Endothelial cell of umbilical vein (primary cell): ENCODE results near the gene PHB1. TPM values are rescaled to one million over a fixed set of nuclear protein-coding genes. Genes with fewer than 3 reads are reported as not detected.

ENCODE experiments used
- BruUV-seq: library from RNA; stranded (reverse); fragments of 400-500 nt; replicated peaks from 2 replicates; lab custom pipeline; 2021; lab: Mats Ljungman, UMichigan
- CTCF ChIA-PET: fragments of 300-600, 350-600 bp; sonication (Branson Sonifier 250); formaldehyde crosslinking; loops from one replicate; lab custom pipeline; 2021; ENCODE audit warnings: antibody characterized with exemption, inconsistent platforms; lab: Charles Lee
- POLR2A ChIA-PET: fragments of 300-600, 350-600 bp; sonication (Branson Sonifier 250); formaldehyde crosslinking; loops from one replicate; lab custom pipeline; 2021; ENCODE audit warnings: antibody characterized with exemption, inconsistent platforms; lab: Charles Lee
- DNase-seq: peaks from one replicate; pipeline ENCODE4 v3.0.0-alpha.2; 2011; ENCODE audit warnings: low read depth, low spot score
- FAIRE-seq: peaks from 2 replicates; lab custom pipeline; 2011; peaks lifted over from hg19 to GRCh38; lab: Jason Lieb, UNC
- H2AFZ ChIP-seq: 2 replicates; pipeline ENCODE4 v1.6.0; 2012; ENCODE audit warnings: low read depth, low read length, control low read depth, inconsistent platforms
- H3K27ac ChIP-seq: 2 replicates; pipeline ENCODE4 v1.5.1; 2011; ENCODE audit warnings: low read depth, mild to moderate bottlenecking, control low read depth, low read length, moderate library complexity; ENCODE audit not compliant: insufficient read depth
- H3K27me3 ChIP-seq, 2 experiments: 2 replicates each; pipeline versions ENCODE4 v1.6.0 to v1.6.1; 2011; ENCODE audit warnings: low read length in 2 of 2, mixed read lengths in 1 of 2; ENCODE audit not compliant: control insufficient read depth in 2 of 2, insufficient read depth in 2 of 2
- H3K36me3 ChIP-seq, 2 experiments: 2 replicates in 1 of 2; 3 replicates in 1 of 2; pipeline ENCODE4 v1.5.1; 2011; ENCODE audit warnings: low read length in 2 of 2, mild to moderate bottlenecking in 1 of 2, moderate library complexity in 1 of 2; ENCODE audit not compliant: control insufficient read depth in 2 of 2, insufficient read depth in 2 of 2; ENCODE audit errors: extremely low read depth in 1 of 2
- H3K4me1 ChIP-seq: 3 replicates; pipeline ENCODE4 v1.5.1; 2011; ENCODE audit warnings: mild to moderate bottlenecking, low read length; ENCODE audit not compliant: control insufficient read depth, insufficient read depth; ENCODE audit errors: extremely low read depth
- H3K4me2 ChIP-seq: 2 replicates; pipeline ENCODE4 v1.6.1; 2011; ENCODE audit warnings: low read length, control low read depth, mixed read lengths; ENCODE audit not compliant: insufficient read depth
- H3K4me3 ChIP-seq, 3 experiments: fragments of 200-600 bp in 1 of 3; sonication (generic), shearing (Covaris generic) in 1 of 3; replicated peaks in 1 of 3; 2 replicates each; pipeline ENCODE4 v1.5.1; 2011 to 2016; ENCODE audit warnings: control low read depth in 3 of 3, low read length in 3 of 3, mild to moderate bottlenecking in 2 of 3, inconsistent platforms in 1 of 3, low read depth in 1 of 3, moderate library complexity in 1 of 3; ENCODE audit not compliant: insufficient read depth in 1 of 3
- H3K79me2 ChIP-seq: 2 replicates; pipeline ENCODE4 v1.6.0; 2012; ENCODE audit warnings: low read length, inconsistent platforms; ENCODE audit not compliant: control insufficient read depth, insufficient read depth
- H3K9ac ChIP-seq: replicated peaks from 2 replicates; pipeline ENCODE3; 2011; ENCODE audit warnings: low read length, control low read depth; ENCODE audit not compliant: insufficient read depth; ENCODE audit errors: extremely low read depth
- H3K9me1 ChIP-seq: replicated peaks from 3 replicates; pipeline ENCODE4 v1.6.0; 2011; ENCODE audit warnings: mild to moderate bottlenecking, low read length; ENCODE audit not compliant: control insufficient read depth, insufficient read depth; ENCODE audit errors: extremely low read depth
- H3K9me3 ChIP-seq: replicated peaks from 2 replicates; pipeline ENCODE4 v1.5.1; 2012; ENCODE audit warnings: low read length, inconsistent platforms; ENCODE audit not compliant: control insufficient read depth, insufficient read depth
- H4K20me1 ChIP-seq: replicated peaks from 2 replicates; pipeline ENCODE3; 2011; ENCODE audit warnings: mild to moderate bottlenecking, low read length; ENCODE audit not compliant: control insufficient read depth, insufficient read depth; ENCODE audit errors: extremely low read depth
- FOS ChIP-seq: IDR thresholded peaks from 2 replicates; pipeline ENCODE4 v1.6.1; 2011; ENCODE audit warnings: mild to moderate bottlenecking, low read length, moderate library complexity, borderline replicate concordance; ENCODE audit not compliant: insufficient read depth
- GATA2 ChIP-seq: IDR thresholded peaks from 2 replicates; pipeline ENCODE4 v1.7.0; 2011; ENCODE audit warnings: low read depth, mild to moderate bottlenecking, moderate library complexity, mixed read lengths, low read length; ENCODE audit not compliant: insufficient read length, insufficient read depth
- MYC ChIP-seq: IDR thresholded peaks from one replicate; pipeline ENCODE4 v1.6.1; 2011; ENCODE audit warnings: mild to moderate bottlenecking, low read depth, low read length
- POLR2A ChIP-seq: IDR thresholded peaks from 2 replicates; pipeline ENCODE4 v1.6.1; 2012; ENCODE audit warnings: low read depth, mild to moderate bottlenecking, control low read depth, low read length
- POLR2AphosphoS5 ChIP-seq: IDR thresholded peaks from 2 replicates; pipeline ENCODE4 v1.6.1; 2012; ENCODE audit warnings: low read depth, mild to moderate bottlenecking, control low read depth, low read length, moderate library complexity; ENCODE audit not compliant: insufficient read depth
- dilution Hi-C: fragments of 300-500 bp; cut with MboI; formaldehyde crosslinking; loops from one replicate; pipeline ENCODE4 v1.15.0; 2019; ENCODE audit warnings: low sequenced_read_pairs; ENCODE audit not compliant: extremely low pct_ligation_motif_present
- intact Hi-C: fragments of 100-400 bp; cut with micrococcal nuclease; formaldehyde crosslinking; loops from one replicate; pipeline ENCODE4 v1.10.0; 2022
- polyA plus RNA-seq, 4 experiments: library from polyadenylated mRNA; depleted of rRNA in 3 of 4; stranded (reverse) in 3 of 4; unstranded in 1 of 4; fragments of >200 nt; gene quantifications; 2 replicates each; pipeline versions ENCODE4 v1.2.1 to v1.2.3, GENCODE V29; 2011 to 2012; ENCODE audit warnings: missing spikeins in 1 of 4
- total RNA-seq: library from RNA; stranded (reverse); gene quantifications from 2 replicates; pipeline ENCODE4 v1.2.3, GENCODE V29; 2021

PHB1 gene
- total and polyA plus RNA-seq, 2 donors (not counting 3 experiments of a cell fraction or from before 2014, with no cell fraction given), result 222 to 287 TPM

- peaks cover 21% of the 10 kb centered on the region for H3K79me2 ChIP-seq
- ChIA-PET CTCF (no interaction called here), POLR2A (no interaction called here)
- peaks cover 5% of the 10 kb centered on the region for H4K20me1 ChIP-seq
- H3K9ac ChIP-seq, result no peak overlapping the region
- no peaks in the 10 kb centered on the region for H3K9me3 ChIP-seq
- no peak overlapping the region for H2AFZ ChIP-seq
- H3K27ac ChIP-seq, result no peak overlapping the region
- no TSS peak for BruUV-seq
- H3K27me3 ChIP-seq, result no peaks in the 10 kb centered on the region
- no peak for FAIRE-seq
- H3K9me1 ChIP-seq, result no peaks in the 10 kb centered on the region
- no peaks in the 10 kb centered on the region for H3K36me3 ChIP-seq
- no peak overlapping the region for H3K4me3 ChIP-seq
- dilution Hi-C loops (no loop called here), intact Hi-C loops (no loop called here)
- no peak for DNase-seq
- H3K4me2 ChIP-seq, result no peak overlapping the region
- TF ChIP-seq MYC (no peak), POLR2AphosphoS5 (no peak), POLR2A (no peak)
- H3K4me1 ChIP-seq, result peaks cover 19% of the 10 kb centered on the region
Measured at GRCh38 chr17:49364119-49364518, 50.6 kb downstream of the PHB1 start.

DNA sequence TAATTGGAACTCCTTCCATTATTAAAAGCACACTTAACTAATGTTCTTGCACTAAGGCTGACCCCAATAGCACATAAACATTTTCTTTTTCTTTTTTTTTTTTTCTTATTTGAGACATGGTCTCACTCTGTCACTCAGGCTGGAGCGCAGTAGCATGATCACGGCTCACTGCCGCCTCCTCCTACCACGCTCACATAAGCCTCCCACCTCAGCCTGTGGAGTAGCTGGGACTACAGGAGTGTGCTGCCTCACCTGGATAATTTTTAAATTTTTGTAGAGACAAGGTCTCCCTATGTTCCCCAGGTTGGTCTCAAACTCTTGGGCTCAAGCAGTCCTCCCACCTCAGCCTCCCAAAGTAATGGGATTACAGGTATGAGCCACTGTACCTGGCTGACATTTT is 51.4 kb downstream of the PHB1 start:
- no peak overlapping the region for H3K27ac ChIP-seq
- H3K36me3 ChIP-seq, result no peaks in the 10 kb centered on the region
- no peak for DNase-seq
- POLR2A ChIA-PET, result no interaction called here
- no peak overlapping the region for H3K9ac ChIP-seq
- H3K27me3 ChIP-seq, result no peaks in the 10 kb centered on the region
- no TSS peak for BruUV-seq
- H3K9me3 ChIP-seq, result no peaks in the 10 kb centered on the region
- dilution Hi-C loops, result no loop called here
- peaks cover 19% of the 10 kb centered on the region for H3K4me1 ChIP-seq
- no peak overlapping the region for H3K4me3 ChIP-seq
- no peak overlapping the region for H2AFZ ChIP-seq
- CTCF ChIA-PET, result interaction anchor here (0.9 kb wide), 1 partner anchor 31 kb away, joined by 3 read pairs; no protein-coding TSS in a partner anchor
- FAIRE-seq, result no peak
- intact Hi-C loops, result loop anchor here (2.0 kb wide), 1 partner anchor 32 kb away; no protein-coding TSS in a partner anchor
- H3K4me2 ChIP-seq, result peak overlapping the region; percentile 62
- no peak for TF ChIP-seq GATA2
- TF ChIP-seq FOS, result no peak
- H4K20me1 ChIP-seq, result peaks cover 5% of the 10 kb centered on the region
- H3K79me2 ChIP-seq, result peaks cover 30% of the 10 kb centered on the region
- H3K9me1 ChIP-seq, result no peaks in the 10 kb centered on the region
